Measurements from ENCODE around the gene PRKN.
"Not testable (repeated sequence)": the region's sequence is repeated elsewhere in the genome, so short reads cannot be mapped to it uniquely, and the experiment has no call there.

The PRKN gene

GRCh38 chr6:162554531-162554930 is 173.0 kb downstream of the PRKN start:
- Mint-ChIP-seq H3K4me3 (no peak overlapping the region), H3K4me1 (no peaks in the 10 kb centered on the region)
- ATAC-seq (ENCODE audit: low read depth), result no peak

GRCh38 chr6:162546905-162547304 is 180.7 kb downstream of the PRKN start:
- Mint-ChIP-seq H3K4me1 (no peaks in the 10 kb centered on the region), H3K9me3 (peaks cover 3% of the 10 kb centered on the region), H3K27me3 (no peaks in the 10 kb centered on the region), H3K36me3 (peaks cover 8% of the 10 kb centered on the region), H3K4me3 (no peak overlapping the region), H3K27ac (no peak overlapping the region)
- ATAC-seq (ENCODE audit: low read depth) (no peak), DNase-seq (ENCODE audit: low spot score in 2 of 2) (no peak)

More at GRCh38 chr6:162554531-162554930, 173.0 kb downstream of the PRKN start:
- Mint-ChIP-seq H3K27me3 (no peaks in the 10 kb centered on the region), H3K36me3 (peaks cover 21% of the 10 kb centered on the region), H3K27ac (no peak overlapping the region), H3K9me3 (peaks cover 7% of the 10 kb centered on the region)
- DNase-seq (ENCODE audit: low spot score in 2 of 2), result no peak

- H3K27ac Mint-ChIP-seq, result no peak overlapping the region
- no peak for DNase-seq (ENCODE audit: low spot score in 2 of 2)
- ATAC-seq (ENCODE audit: low read depth), result no peak
- no peaks in the 10 kb centered on the region for H3K4me1 Mint-ChIP-seq
- no peaks in the 10 kb centered on the region for H3K9me3 Mint-ChIP-seq
- no peak overlapping the region for H3K4me3 Mint-ChIP-seq
- no peaks in the 10 kb centered on the region for H3K36me3 Mint-ChIP-seq
- no peaks in the 10 kb centered on the region for H3K27me3 Mint-ChIP-seq
Observed at GRCh38 chr6:162543221-162543620, 184.3 kb downstream of the PRKN start.

GRCh38 chr6:162541019-162541601 is 186.5 kb downstream of the PRKN start:
- Mint-ChIP-seq H3K36me3 (no peaks in the 10 kb centered on the region), H3K27me3 (no peaks in the 10 kb centered on the region), H3K4me3 (no peak overlapping the region), H3K4me1 (no peaks in the 10 kb centered on the region), H3K9me3 (no peaks in the 10 kb centered on the region), H3K27ac (no peak overlapping the region)
- ATAC-seq (ENCODE audit: low read depth), result no peak
- DNase-seq (ENCODE audit: low spot score in 2 of 2), result no peak

GRCh38 chr6:162539321-162539720 is 188.2 kb downstream of the PRKN start:
- Mint-ChIP-seq H3K27me3 (no peaks in the 10 kb centered on the region), H3K27ac (no peak overlapping the region), H3K36me3 (no peaks in the 10 kb centered on the region), H3K4me3 (no peak overlapping the region), H3K9me3 (no peaks in the 10 kb centered on the region), H3K4me1 (no peaks in the 10 kb centered on the region)
- ATAC-seq (ENCODE audit: low read depth), result no peak
- DNase-seq (ENCODE audit: low spot score in 2 of 2), result no peak

- Mint-ChIP-seq H3K9me3 (no peaks in the 10 kb centered on the region), H3K27ac (no peak overlapping the region), H3K4me1 (no peaks in the 10 kb centered on the region), H3K27me3 (no peaks in the 10 kb centered on the region), H3K4me3 (no peak overlapping the region), H3K36me3 (no peaks in the 10 kb centered on the region)
- no peak for ATAC-seq (ENCODE audit: low read depth)
- DNase-seq (ENCODE audit: low spot score in 2 of 2), result no peak
Observed at GRCh38 chr6:162538643-162539064, 188.9 kb downstream of the PRKN start.

- no peak for ATAC-seq (ENCODE audit: low read depth)
- DNase-seq (ENCODE audit: low spot score in 2 of 2), result no peak
- no peaks in the 10 kb centered on the region for H3K27me3 Mint-ChIP-seq
- H3K9me3 Mint-ChIP-seq, result no peaks in the 10 kb centered on the region
- no peak overlapping the region for H3K27ac Mint-ChIP-seq
- H3K4me3 Mint-ChIP-seq, result no peak overlapping the region
- H3K4me1 Mint-ChIP-seq, result peaks cover 2% of the 10 kb centered on the region
- no peaks in the 10 kb centered on the region for H3K36me3 Mint-ChIP-seq
Observed at GRCh38 chr6:162533009-162533400, 194.6 kb downstream of the PRKN start.

- Mint-ChIP-seq H3K4me1 (peaks cover 2% of the 10 kb centered on the region), H3K4me3 (no peak overlapping the region), H3K27ac (no peak overlapping the region), H3K27me3 (no peaks in the 10 kb centered on the region), H3K9me3 (no peaks in the 10 kb centered on the region), H3K36me3 (no peaks in the 10 kb centered on the region)
- ATAC-seq (ENCODE audit: low read depth), result no peak
- no peak for DNase-seq (ENCODE audit: low spot score in 2 of 2)
Observed at GRCh38 chr6:162532283-162533008, 195.1 kb downstream of the PRKN start.

- not testable (repeated sequence) for ATAC-seq (ENCODE audit: low read depth); H3K9me3 Mint-ChIP-seq; H3K36me3 Mint-ChIP-seq; H3K27me3 Mint-ChIP-seq; H3K4me3 Mint-ChIP-seq; DNase-seq (ENCODE audit: low spot score in 2 of 2); H3K27ac Mint-ChIP-seq; H3K4me1 Mint-ChIP-seq
Observed at GRCh38 chr6:162531391-162531790, 196.2 kb downstream of the PRKN start.

- ATAC-seq (ENCODE audit: low read depth), result no peak
- no peaks in the 10 kb centered on the region for H3K36me3 Mint-ChIP-seq
- H3K27me3 Mint-ChIP-seq, result no peaks in the 10 kb centered on the region
- H3K9me3 Mint-ChIP-seq, result no peaks in the 10 kb centered on the region
- H3K4me3 Mint-ChIP-seq, result no peak overlapping the region
- H3K4me1 Mint-ChIP-seq, result peaks cover 5% of the 10 kb centered on the region
- no peak for DNase-seq (ENCODE audit: low spot score in 2 of 2)
- H3K27ac Mint-ChIP-seq, result no peak overlapping the region
Observed at GRCh38 chr6:162528538-162528937, 199.0 kb downstream of the PRKN start.

- DNase-seq (ENCODE audit: low spot score in 2 of 2) (no peak), ATAC-seq (ENCODE audit: low read depth) (no peak)
- Mint-ChIP-seq H3K4me1 (peaks cover 4% of the 10 kb centered on the region), H3K9me3 (no peaks in the 10 kb centered on the region), H3K27ac (no peak overlapping the region), H3K36me3 (no peaks in the 10 kb centered on the region), H3K4me3 (no peak overlapping the region), H3K27me3 (no peaks in the 10 kb centered on the region)
Observed at GRCh38 chr6:162526960-162527359, 200.6 kb downstream of the PRKN start.

GRCh38 chr6:162525181-162525580 is 202.4 kb downstream of the PRKN start:
- no peak for ATAC-seq (ENCODE audit: low read depth)
- Mint-ChIP-seq H3K4me3 (no peak overlapping the region), H3K36me3 (no peaks in the 10 kb centered on the region), H3K4me1 (peaks cover 3% of the 10 kb centered on the region), H3K9me3 (no peaks in the 10 kb centered on the region), H3K27me3 (no peaks in the 10 kb centered on the region), H3K27ac (no peak overlapping the region)
- no peak for DNase-seq (ENCODE audit: low spot score in 2 of 2)

- Mint-ChIP-seq H3K4me1 (no peaks in the 10 kb centered on the region), H3K36me3 (no peaks in the 10 kb centered on the region)
- no peak for ATAC-seq (ENCODE audit: low read depth)
Observed at GRCh38 chr6:162512744-162513143, 214.8 kb downstream of the PRKN start.

GRCh38 chr6:162497389-162497788 is 230.2 kb downstream of the PRKN start:
- Mint-ChIP-seq H3K27me3 (no peaks in the 10 kb centered on the region), H3K27ac (no peak overlapping the region), H3K36me3 (no peaks in the 10 kb centered on the region), H3K4me3 (no peak overlapping the region), H3K4me1 (peaks cover 3% of the 10 kb centered on the region), H3K9me3 (no peaks in the 10 kb centered on the region)
- ATAC-seq (ENCODE audit: low read depth) (no peak), DNase-seq (ENCODE audit: low spot score in 2 of 2) (no peak)

More at GRCh38 chr6:162512744-162513143, 214.8 kb downstream of the PRKN start:
- H3K4me3 Mint-ChIP-seq, result no peak overlapping the region
- no peaks in the 10 kb centered on the region for H3K27me3 Mint-ChIP-seq
- DNase-seq (ENCODE audit: low spot score in 2 of 2), result no peak
- no peaks in the 10 kb centered on the region for H3K9me3 Mint-ChIP-seq
- no peak overlapping the region for H3K27ac Mint-ChIP-seq

- ATAC-seq (ENCODE audit: low read depth) (no peak), DNase-seq (ENCODE audit: low spot score in 2 of 2) (no peak)
- Mint-ChIP-seq H3K36me3 (peaks cover 4% of the 10 kb centered on the region), H3K27me3 (no peaks in the 10 kb centered on the region), H3K27ac (no peak overlapping the region), H3K4me1 (peaks cover 4% of the 10 kb centered on the region), H3K9me3 (no peaks in the 10 kb centered on the region), H3K4me3 (no peak overlapping the region)
Observed at GRCh38 chr6:162493917-162494316, 233.6 kb downstream of the PRKN start.

Measured in memory B cell (primary cell).